Measurements from ENCODE around the gene IGFBP7.
A peak's percentile ranks its signal among the peaks of the same experiment; 100 is the strongest.

The IGFBP7 gene

DNA sequence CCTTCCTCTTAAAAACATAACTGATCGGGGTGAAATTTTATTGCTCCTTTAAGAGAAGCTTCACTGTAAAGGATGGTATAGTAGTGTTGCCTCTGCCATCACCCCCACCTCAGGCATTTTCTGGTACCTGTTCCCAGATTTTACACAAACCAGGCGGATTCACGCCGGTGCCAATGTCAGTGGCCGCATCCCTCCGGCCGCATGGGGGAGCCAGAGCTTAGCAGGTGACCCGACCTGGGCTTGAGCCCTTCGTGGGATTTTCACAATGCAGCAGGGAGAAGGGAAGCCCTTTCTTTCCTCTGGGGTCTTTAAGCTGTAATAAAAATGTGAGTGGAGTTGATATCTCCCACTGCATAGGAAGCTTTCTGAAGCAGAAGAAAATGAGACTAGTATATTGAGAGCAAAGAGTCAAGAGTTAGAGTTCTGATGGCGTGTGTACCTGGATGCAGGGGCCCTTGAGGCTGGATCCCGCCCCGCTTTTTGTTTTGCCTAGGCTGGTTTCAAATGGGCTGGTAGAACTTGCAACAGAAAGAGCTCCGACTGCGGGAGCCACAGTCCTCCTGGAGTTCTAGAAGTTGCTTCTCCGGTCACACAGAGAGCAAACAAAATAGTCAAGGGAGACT is 72.1 kb downstream of the IGFBP7 start:
- peak; percentile 23 to 40 for DNase-seq

DNA sequence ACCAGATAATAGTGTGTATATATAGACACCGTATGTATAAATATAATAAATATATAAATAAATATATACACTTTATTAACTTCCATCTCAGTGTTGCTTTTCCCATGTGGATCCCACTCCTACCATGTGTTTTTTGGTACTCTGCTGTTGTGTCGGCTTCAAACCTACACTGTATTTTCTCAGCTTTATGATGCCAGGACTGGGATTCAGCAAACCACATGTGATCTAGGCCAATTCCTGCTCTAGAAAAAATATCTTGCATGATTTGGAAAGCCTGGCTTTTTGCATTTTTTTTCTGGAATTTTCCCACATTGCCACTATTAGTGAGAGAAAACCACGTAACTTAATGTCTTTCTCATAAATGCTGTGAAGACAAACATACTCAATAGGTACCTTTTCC is 75.7 kb downstream of the IGFBP7 start:
- DNase-seq: no peak

DNA sequence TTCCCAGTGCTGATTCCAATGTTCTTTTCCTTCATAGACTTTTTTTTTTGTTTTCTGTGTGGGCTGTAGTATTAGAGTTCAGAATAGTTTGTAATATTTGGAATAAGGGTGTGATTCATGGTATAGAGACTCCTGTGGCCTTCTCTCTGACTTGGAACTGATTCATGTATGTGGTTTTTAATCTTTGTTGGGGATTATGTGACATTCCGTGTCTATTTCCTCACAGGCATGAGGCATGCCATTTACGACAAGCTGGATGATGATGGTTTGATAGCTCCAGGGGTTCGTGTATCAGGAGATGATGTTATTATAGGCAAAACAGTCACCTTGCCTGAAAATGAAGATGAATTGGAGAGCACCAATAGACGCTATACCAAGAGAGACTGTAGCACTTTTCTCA is 87.1 kb downstream of the IGFBP7 start:
- DNase-seq: no peak

DNA sequence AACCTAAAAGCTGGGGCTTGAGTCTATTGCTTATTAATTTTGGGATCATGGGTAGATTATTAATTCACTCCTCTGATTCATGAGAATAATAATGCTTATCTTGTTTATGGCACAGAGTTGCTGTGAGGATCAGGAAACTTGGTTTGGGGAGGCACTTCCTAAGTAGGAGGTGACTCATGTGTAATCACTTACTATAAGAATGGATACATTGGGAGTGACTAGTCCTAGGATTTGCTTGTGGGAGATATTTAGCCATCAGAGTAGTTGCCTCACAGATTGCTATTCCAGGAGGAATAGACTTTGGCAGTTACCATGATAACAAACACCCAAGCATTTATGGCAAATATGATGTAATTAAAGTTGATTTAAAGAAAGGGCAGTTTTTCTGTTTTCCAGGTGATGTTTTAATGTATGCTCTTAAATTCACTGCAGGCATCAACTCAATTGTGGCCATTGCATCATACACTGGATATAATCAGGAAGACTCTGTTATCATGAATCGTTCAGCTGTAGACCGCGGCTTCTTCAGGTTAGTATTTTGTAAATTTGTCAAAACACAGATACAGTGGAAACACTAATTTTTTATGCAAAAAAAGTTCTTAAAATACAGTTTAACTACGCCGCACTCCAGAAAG is 89.6 kb downstream of the IGFBP7 start:
- no peak for DNase-seq

DNA sequence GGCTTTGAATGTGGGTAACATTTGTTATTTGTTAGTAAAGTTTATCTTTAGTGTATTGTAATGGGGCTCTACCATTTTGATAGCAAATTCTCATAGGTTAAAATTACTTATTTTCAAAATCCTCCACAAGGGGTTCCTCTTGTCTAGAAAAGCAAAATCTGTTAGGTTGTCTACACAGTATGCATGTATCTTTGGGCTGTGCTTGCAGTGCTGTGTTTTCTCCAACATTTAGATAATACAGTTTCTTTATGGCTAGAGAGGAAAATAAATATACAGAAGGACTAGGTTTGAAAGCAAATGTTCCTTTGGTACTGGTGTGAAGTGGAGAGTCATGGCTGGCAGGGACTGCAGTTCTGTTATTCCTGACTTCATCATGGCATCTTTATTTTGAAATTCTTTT is 91.2 kb downstream of the IGFBP7 start:
- DNase-seq: no peak

DNA sequence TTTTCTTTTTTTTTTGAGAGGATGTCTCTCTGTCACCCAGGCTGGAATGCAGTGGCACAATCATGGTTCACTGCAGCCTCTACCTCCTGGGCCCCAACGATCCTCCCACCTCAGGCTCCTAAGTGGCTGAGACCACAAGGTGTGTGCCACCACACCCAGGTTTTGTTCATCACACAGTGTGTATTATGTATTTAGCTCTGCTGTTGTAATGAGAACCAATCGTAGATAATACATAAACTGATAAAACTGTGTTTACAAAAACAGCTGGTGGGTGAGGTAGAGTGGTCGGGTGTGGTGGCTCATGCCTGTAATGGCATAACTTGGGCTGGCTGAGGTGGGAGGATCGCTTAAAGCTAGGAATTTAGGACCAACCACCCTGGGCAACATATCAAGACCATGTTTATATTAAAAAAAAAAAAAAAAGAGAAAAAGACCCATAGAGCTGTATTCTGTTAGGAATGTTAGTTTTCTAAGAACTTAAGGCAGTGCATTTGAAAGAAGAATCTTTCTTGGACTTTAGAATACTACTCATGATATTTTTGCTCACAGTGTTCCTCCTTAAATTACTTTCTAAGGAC is 96.6 kb downstream of the IGFBP7 start:
- DNase-seq: no peak

DNA sequence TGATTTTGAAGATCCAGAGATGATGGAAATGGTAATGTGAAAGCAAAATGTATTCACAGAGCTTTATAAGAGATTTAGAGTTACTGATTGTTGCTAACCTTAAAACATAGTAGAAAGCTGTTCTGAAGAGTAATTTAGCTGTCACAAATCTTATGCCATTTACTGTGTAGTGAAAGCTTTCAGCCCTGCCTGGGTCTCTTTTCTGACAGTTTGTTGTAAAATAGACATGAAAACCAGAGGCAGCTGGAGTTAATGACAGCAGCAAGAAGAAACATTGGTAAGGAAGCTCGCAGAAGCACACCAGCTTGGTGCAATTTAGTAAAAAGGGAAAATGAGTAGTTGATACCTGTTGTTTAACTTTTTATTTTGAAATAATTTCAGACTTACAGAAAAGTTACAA is 110.4 kb downstream of the IGFBP7 start:
- DNase-seq: no peak

DNA sequence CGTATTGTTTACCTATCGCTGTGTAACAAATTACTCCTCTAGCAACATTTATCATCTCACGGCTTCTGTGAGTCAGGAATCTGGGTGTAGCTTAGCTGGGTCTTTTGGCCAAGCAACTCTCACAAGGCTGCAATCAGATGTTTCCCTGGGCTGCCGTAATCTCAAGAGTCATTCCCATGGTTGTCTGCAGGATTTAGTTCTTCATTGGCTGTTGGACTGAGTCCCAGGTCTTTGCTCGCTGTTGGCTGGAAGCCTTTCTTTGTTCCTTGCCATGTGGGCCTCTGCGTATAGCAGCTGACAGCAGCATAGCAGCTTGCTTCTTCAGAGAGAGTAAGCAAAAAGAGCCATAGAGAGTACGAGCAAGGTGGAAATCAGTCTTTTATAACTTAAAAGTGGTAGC is 114.7 kb downstream of the IGFBP7 start:
- DNase-seq: peak; percentile 81 to 86

DNA sequence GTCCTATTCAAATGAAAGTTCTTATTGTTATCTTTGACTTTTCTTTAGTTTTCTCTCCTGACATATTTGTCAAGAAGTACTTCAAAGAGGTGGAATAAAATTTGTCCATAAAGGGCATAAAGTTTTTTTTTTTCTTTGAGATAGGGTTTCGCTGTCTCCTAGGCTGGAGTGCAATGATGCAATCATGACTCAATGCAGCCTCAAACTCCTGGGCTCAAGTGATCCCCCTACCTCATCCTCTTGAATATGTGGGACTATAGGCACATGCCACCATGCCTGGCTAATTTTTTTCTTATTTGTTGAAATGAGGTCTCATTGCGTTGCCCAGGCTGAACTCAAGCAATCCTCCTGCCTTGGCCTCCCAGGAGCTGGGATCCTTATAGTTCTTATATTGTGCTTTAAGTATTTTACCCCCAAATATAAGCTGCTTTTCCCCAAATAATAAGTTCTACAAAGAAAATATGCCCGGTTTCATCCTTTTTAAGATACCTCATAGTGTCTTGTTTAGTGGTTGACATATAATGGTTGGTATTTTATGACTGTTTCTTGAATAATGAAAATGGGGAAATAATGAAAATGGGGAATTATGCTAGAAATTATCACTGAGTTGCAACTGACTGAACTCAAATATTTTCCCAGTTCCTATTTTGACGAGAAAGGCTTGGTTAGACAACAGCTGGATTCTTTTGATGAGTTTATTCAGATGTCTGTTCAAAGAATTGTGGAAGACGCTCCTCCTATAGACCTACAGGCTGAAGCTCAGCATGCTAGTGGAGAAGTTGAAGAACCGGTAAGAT is 119.9 kb downstream of the IGFBP7 start:
- no peak for DNase-seq

DNA sequence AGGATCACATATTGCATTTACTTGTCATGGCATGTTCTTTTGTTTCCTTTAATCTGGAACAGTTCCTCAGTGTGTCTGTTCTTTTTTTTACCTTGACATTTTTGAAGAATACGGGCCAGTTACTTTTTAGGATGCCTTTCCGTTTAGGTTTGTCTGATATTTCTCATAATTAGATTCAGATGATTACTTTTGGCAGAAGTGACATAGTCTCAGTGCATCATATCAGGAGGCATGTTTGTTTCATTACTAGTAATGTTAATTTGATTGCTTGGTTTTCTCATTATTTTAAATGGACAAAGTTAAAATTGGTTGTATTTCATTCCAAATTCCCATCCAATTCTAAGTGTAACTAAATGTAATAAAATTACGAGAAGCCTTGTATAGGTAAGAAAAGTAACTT is 123.2 kb downstream of the IGFBP7 start:
- no peak for DNase-seq

DNA sequence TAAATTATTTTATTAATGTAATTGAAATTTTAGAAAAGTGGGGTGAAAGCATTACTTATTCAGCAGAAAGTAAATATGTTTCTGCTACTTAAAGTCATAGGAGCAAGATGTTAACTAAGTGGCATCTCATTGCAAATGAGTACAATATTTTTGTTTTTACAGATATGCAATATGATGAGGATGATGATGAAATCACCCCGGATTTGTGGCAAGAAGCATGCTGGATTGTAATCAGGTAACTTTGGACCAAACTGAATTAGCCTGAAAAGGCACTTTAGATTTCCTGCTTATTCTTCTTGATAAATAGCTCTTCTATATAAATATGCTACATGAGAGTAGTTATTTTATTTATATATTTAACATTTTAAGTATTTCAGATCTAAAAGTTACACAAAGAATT is 124.0 kb downstream of the IGFBP7 start:
- DNase-seq: no peak

DNA sequence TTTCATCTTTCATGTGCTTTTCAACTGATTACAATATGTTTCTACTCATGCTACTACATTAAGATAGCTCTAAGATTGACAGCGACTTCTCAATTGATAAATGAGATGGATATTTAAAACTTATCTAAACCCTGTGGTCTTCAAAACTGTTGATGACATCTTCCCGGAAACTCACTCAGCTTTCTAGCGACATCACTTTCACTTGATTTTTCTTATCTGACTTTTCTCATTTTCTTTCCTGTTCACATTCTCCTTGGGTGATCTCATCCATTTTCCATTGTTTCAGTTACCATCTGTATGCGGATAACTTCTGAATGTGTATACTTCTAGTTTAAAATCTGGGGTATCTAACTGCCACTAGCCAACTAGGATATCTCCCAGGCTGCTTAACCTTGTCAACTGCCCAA is 128.4 kb downstream of the IGFBP7 start:
- DNase-seq: no peak
